Choroid plexus epithelial cell (primary cell): ENCODE results near the gene PGAP3.

Experiments
- DNase-seq: peaks from one replicate; pipeline ENCODE4 v3.0.0-alpha.2; 2010; ENCODE audit warnings: low read depth
- H3K4me3 ChIP-seq: 2 replicates; pipeline ENCODE4 v1.5.1; 2011; ENCODE audit warnings: low read depth, mild to moderate bottlenecking, control low read depth, low read length, moderate library complexity
- CTCF ChIP-seq: conservative IDR thresholded peaks from 2 replicates; pipeline ENCODE4 v1.5.1; 2011; ENCODE audit warnings: low read depth, mild to moderate bottlenecking, control low read depth, inconsistent platforms, low read length, moderate library complexity

Gene PGAP3

GRCh38 chr17:39704821-39705551 is 17.1 kb upstream of the PGAP3 start:
- peak; percentile 53 for TF ChIP-seq CTCF
- no peak overlapping the region for H3K4me3 ChIP-seq
- DNase-seq, result peak; percentile 50

GRCh38 chr17:39703913-39704312 is 16.1 kb upstream of the PGAP3 start:
- DNase-seq, result no peak
- no peak for TF ChIP-seq CTCF

GRCh38 chr17:39702901-39703893 is 15.3 kb upstream of the PGAP3 start:
- H3K4me3 ChIP-seq, result no peak overlapping the region
- no peak for DNase-seq
- TF ChIP-seq CTCF, result no peak

More at GRCh38 chr17:39703913-39704312, 16.1 kb upstream of the PGAP3 start:
- H3K4me3 ChIP-seq, result no peak overlapping the region

GRCh38 chr17:39701784-39702422 is 14.0 kb upstream of the PGAP3 start:
- no peak overlapping the region for H3K4me3 ChIP-seq
- DNase-seq, result no peak
- TF ChIP-seq CTCF, result no peak

- no peak for DNase-seq
- TF ChIP-seq CTCF, result no peak
- H3K4me3 ChIP-seq, result peak overlapping the region; percentile 82
Measured at GRCh38 chr17:39701012-39701783, 13.3 kb upstream of the PGAP3 start.

- peak; percentile 22 for DNase-seq
- H3K4me3 ChIP-seq, result peak overlapping the region; percentile 82
Measured at GRCh38 chr17:39700148-39700987, 12.5 kb upstream of the PGAP3 start.

More at GRCh38 chr17:39700148-39700987, 12.5 kb upstream of the PGAP3 start:
- TF ChIP-seq CTCF, result no peak
